GM11168 (cell line): ENCODE results near the gene ARCN1.

Source experiments
- in situ Hi-C: fragments of 300-500 bp; cut with MboI; formaldehyde crosslinking; loops from one replicate; pipeline ENCODE4 v1.12.0; 2022; ENCODE audit warnings: low sequenced_read_pairs; ENCODE audit not compliant: unreplicated experiment

ARCN1 gene

DNA sequence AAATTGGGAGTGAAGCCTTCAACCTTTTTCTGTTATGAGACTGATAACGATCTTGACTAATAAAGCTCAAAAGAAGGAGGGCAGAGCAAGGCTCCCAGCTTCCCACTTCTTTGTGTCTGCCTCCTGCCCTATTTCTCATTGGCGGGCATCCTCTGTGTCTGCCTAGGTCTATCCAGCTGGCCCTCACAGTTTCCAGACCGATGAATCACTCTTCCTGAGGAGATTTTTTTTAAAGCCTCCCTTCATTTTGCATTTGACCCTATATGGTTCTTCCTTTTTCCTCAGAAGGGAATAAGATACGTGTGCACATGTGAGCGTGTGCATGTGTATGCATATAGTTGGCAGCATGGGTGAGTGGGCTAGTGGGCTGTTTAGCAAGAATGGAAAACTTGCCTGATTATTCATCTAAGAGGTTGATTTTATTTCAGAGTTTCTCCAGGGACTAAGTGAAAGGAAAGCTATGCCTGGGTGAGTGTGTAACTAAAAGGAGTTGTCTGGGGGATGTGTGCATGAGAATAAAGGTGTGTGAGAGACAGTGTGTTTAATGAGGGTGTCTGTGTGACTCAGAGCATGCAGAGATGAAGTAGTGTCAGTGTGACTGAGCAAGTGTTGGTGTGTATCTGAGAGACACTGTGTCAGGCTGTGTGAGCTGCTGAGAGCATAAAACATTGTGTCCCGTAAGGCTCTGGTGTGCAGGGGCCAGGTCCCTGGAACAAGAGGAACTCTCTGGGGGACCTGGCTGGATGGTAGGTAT, 47.4 kb downstream of the ARCN1 start:
- in situ Hi-C loops, result no loop called here

GRCh38 chr11:118620529-118621070, 48.4 kb downstream of the ARCN1 start:
- in situ Hi-C loops, result no loop called here

GRCh38 chr11:118621071-118621783, 49.0 kb downstream of the ARCN1 start:
- in situ Hi-C loops, result no loop called here

DNA sequence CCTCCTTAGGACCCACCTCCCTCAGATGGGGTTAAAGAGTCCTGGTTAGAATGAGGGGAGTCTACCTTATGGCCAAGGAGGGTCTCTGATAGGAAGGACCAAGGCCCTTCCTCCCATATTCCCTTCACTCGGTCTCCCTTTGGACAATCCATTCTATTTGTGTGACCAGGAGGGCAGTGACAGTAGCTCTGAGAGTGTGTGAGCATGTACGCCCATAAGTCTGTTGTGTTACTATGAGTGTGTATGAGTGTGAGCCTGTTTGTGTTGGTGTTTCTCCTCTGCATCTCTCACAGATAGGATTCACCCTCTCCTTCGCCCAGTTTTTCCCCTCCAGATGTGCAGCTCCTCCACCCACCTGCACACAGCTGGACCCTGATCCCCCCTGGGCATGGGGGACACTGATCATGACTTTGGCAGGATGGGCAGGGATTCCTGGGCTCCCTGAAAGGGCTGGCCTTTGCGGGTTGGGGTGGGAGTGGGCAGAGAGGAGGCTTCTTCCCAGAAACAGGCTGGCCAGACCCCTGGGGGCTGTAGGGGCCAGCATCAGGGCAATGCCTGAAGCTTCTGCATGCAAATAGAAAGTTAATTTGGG, 49.7 kb downstream of the ARCN1 start:
- in situ Hi-C loops, result no loop called here

DNA sequence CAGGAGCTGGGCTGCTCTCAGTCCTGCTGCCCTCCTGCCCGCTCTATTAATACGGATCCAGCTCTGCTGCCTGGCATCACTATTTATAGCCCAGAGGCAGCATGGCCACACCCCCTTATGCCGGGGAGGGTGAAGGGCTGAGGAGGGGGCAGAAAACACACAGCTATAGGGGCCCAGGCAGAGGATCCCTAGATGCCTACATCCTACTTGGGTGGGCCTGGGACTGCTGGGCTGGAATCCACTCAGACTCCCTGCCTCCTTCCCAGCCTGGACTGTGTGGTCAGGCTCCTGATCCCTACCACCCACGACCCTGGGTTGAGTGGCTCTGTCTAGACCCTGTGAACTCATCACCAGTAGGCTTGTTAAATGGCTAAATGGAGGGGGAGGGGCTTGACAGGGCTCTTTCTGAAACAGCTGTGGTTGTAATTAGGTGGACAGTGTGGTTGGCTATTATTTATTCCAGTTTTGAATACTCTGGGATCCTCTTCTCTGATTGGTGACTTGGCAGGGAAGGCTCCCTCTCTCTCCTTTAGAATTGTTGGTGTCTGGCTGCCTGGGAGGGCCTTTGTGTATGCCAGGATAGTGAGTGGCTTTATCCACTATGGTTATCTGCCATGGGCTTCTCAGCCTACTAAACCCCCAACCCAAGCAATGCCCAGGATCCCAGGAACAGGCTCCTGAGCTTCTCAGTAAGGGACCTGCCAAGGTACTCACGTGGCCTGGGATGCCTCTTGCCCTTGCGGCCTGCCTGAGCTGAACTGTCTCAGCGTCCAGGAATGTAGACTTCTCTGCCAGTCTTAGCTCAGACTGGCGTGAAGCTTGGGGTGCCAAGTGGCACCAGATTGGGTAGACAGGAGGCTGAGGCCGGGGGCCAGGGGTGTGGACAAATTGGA, 50.4 kb downstream of the ARCN1 start:
- in situ Hi-C loops, result no loop called here

GRCh38 chr11:118623269-118623655, 51.1 kb downstream of the ARCN1 start:
- in situ Hi-C loops, result no loop called here

- in situ Hi-C loops, result no loop called here
Observed at GRCh38 chr11:118625036-118625690, 53.0 kb downstream of the ARCN1 start.

GRCh38 chr11:118625976-118626375, 53.8 kb downstream of the ARCN1 start:
- in situ Hi-C loops, result no loop called here

DNA sequence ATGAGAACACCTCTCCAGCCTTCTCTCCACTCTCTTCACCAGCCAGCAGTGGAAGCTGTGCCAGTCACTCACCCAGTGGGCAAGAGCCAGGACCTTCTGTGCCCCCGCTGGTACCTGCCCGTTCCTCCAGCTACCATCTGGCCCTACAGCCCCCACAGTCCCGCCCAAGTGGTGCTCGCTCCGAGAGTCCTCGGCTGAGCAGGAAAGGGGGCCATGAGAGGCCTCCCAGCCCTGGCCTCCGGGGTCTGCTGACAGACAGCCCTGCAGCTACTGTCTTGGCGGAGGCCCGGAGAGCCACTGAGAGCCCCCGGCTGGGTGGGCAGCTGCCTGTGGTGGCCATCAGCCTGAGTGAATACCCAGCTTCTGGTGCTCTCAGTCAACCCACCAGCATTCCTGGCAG, 55.4 kb downstream of the ARCN1 start:
- in situ Hi-C loops, result no loop called here

GRCh38 chr11:118628031-118628430, 55.8 kb downstream of the ARCN1 start:
- in situ Hi-C loops, result no loop called here

DNA sequence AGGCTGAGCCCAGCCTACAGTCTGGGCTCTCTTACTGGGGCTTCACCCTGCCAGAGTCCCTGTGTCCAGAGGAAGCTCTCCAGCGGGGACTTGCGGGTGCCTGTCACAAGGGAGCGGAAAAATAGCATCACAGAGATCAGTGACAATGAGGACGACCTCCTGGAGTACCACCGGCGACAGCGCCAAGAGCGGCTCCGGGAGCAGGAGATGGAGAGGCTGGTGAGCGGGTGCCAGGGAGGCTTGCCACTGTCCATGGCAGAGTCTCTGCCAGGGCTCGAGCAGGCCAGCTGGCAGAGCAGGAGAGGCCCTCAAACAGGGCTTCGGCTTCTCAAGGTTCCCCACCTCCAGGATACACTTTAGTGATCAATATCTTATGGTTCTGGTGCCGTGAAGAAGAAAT, 56.2 kb downstream of the ARCN1 start:
- in situ Hi-C loops, result no loop called here

GRCh38 chr11:118628861-118629549, 56.8 kb downstream of the ARCN1 start:
- in situ Hi-C loops, result no loop called here

DNA sequence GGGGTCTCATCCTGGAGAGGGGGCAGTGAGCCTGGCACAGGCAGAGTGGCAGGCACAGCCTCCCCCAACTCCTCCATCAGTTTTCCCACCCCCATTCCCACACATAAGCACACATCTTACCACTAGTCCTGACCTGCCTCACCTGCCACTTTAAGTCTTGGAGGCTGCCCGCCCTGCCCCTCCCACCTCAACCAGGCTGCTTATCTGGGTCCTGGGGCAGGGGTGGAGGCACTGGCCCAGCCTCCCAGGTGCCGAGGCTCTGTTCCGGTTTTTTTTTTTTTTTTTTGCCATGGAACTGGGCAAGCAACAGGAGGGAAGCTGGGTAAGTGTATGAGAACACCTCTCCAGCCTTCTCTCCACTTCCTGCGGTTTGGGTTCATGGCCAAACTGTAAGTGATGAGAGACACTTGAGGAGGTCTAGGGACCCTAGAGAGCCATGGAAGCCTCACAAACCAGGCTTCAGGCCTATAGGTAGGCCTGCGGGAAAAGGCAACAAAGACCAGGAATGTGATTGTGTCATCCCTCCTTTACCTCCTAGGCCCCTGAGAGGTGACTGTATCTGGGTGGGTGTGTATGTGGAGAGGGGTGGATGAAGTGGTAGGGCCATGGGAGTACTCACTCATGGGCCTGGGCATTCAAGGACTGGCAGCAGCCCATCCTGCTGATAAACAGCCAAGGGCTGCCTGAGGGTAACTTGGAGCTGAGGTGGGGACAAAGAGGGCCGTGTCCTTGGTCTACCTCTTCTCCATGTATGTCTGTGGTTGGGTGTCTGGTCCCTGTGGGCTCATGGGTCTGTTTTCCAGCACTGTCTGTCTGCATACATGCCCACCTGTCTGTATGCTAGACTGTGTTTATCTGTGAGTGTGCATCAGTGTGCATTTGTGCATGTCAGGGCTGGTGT, 57.8 kb downstream of the ARCN1 start:
- in situ Hi-C loops, result no loop called here

DNA sequence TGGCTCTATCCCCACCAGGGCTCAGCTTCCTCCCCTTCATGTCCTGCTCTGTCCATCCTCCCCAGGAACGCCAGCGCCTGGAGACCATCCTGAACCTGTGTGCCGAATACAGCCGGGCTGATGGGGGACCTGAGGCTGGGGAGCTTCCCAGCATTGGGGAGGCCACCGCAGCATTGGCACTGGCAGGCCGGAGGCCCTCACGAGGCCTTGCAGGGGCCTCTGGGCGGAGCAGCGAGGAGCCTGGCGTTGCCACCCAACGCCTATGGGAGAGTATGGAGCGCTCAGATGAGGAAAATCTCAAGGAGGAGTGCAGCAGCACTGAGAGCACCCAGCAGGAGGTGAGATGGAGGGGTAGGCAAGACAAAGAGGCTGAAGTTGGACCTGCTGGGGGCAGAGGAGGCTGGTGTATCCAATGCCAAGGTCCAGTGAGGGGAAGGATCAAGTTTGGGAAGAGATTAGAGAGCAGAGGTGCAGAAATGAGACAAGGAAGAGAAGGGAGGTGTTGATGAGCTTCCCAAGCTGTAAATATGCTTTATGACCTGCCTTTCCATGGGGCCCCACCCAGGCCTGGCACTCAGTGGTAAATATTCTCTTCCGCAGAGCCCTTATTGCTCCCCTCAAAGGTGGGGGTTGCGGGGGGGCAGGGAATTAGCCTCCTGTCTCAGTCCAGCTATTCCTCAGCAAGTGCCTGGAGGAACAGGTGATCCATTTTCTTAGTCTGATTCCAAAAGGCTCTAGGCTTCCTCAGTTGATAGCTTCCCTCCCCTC, 59.1 kb downstream of the ARCN1 start:
- in situ Hi-C loops, result no loop called here

DNA sequence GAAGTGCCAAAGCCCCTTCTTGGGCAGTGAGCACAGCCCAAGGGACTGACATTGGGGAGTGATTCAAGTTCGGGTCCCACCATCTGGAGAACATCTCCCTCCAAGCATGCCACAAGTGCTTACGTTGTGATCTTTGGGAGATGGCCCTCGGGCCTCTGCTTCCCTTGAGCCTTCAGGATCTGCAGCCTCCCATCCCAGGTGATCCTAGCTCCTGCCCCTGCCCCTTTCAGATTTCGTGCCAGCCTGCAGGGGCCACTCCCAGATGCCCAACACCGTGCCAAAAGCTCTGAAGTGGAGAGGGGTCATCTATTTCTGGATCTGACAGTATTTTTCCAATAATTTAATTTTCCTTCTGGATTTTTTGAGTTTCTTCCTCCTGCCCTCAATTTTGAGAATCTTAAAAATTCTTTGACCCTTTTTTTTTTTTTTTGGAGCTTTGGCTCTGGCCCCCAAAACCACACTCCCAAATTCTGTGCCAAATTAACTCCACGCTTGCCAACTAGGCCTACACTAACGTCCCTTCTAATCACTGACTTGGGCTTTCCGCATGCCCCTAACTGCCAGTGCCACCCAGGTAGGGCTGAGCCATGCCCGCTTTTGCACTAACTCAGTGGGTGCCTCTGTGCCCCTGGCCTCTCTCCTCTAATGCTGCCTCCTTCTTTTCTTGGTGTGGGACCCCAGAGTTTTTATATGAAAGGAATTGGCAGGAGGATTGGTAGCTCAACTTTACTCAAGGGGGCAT, 60.5 kb downstream of the ARCN1 start:
- in situ Hi-C loops, result no loop called here

GRCh38 chr11:118633319-118633690, 61.1 kb downstream of the ARCN1 start:
- in situ Hi-C loops, result no loop called here

DNA sequence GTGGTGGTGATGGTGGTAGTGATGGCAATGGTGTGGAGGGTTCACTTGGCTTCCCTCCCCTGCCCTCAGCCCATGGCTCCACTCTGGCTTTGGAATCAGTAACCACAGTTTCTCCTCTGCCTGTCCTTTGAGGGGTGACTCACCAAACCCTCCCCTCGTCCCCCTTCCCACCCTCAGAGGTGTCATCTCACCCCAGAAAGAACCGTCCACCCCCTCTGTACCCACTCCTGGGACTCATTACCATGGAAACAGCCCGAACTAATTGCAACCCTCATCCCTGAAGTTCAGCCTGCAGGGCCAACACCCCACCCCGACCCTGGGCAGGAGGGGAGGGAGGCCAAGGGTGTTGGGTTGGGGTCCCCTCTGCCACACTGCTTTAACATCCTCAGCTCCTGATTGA, 61.8 kb downstream of the ARCN1 start:
- in situ Hi-C loops, result no loop called here
